GM21737 (cell line): ENCODE results near the gene CGNL1.

Source experiments
- ATAC-seq: cut with Tn5 transposase; IDR thresholded peaks from one replicate; pipeline ENCODE4 v1.9.1; 2021; ENCODE audit warnings: mild to moderate bottlenecking, moderate library complexity; ENCODE audit not compliant: unreplicated experiment

Gene CGNL1

GRCh38 chr15:57519806-57520205 lies 143.5 kb downstream of the CGNL1 start:
- ATAC-seq = no peak

GRCh38 chr15:57521503-57521902 lies 145.2 kb downstream of the CGNL1 start:
- ATAC-seq = no peak

DNA sequence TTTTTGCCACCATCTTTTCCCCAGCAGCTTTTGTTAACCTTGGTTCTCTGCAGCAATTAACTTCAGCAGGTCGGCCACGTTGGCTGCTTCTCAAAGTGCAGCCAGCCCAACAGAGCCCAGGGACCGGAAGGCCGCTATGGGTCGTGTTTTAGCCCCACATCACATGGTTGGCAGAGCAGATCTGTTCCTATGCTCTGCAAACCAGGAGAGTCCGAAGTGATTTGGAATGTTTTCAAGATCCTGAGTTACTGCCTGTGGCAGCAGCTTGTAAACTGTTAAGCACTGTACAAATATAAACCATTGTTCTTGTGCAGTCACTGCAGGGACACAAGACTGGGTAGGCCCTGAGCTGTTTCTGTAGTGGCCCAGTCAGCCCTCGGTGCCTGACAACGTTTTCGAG lies 145.8 kb downstream of the CGNL1 start:
- ATAC-seq = no peak

- ATAC-seq = no peak
Measured at GRCh38 chr15:57525581-57525980, 149.3 kb downstream of the CGNL1 start.

GRCh38 chr15:57526076-57526475 lies 149.8 kb downstream of the CGNL1 start:
- ATAC-seq = no peak

DNA sequence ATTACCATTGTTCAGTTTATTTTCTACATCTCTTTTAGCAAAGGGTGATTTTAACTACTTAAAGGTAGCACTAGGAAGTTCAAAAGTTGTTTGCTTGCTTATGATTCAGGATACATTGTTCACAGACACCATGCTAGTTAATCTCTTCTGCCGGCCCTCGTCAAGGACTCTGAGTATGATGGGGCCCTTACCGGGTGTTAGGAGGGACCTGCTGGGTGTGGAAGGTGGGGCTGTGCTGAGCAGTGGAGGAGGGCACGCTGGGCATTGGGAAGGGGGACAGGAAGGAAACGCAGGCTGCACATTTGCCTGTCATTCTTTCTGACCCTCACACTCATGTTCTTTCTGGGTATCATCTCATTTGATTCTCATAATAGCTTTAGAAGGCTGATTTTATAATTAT lies 150.3 kb downstream of the CGNL1 start:
- ATAC-seq = no peak

DNA sequence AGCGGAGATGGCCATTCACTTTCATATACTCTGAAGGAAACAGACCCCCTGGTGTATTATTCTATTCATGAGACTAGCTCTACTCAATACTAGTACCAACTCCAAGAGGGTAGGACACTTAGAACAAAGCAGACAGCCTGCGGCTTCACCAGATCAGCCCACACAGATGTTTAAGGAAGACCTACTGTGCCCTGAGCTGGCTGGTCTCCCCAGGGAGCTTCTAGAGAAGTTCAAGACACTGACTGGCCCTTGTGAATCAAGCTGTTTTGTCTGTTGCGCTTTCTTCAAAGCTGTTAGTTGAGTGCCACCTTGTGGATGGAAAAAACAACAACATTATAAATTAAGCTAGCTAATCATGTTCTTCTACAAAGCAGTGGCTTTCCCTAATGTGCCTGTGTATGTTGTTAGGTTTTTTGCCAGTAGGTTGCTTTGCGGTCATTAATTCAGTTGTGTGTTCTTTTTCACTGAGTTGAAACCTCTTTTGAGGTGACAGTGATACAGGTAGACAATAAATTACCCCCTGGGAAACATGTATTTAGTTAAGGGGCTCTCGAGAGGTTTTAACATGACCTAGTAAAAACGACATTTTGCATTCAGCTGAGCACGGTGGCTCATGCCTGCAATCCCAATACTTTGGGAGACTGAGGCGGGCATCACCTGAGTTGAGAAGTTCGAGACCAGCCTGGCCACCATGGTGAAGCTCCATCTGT lies 151.2 kb downstream of the CGNL1 start:
- ATAC-seq = peak; percentile 79

- ATAC-seq = no peak
Measured at GRCh38 chr15:57528940-57529565, 152.7 kb downstream of the CGNL1 start.

DNA sequence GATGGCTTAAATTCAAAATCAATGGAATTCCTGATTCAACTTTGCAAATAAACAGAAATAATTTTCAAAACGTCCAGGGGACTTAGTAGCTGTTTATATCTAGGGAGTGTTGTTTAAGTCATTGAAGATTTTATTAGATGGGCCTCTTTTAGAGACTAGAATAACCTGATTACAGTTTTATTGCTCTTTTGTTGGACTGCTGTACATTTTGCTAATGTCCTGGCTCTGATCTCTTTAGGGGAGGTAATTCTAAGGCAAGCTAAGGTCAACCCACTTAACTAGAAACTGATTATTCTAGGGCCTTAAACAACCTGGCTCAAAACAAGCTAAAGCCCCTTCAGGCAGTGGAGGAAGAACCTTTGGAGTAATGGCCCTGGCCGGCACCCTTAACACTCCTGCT lies 153.4 kb downstream of the CGNL1 start:
- ATAC-seq = no peak

- ATAC-seq = no peak
Measured at GRCh38 chr15:57532731-57533447, 156.6 kb downstream of the CGNL1 start.

GRCh38 chr15:57533448-57533799 lies 157.1 kb downstream of the CGNL1 start:
- no peak for ATAC-seq

- ATAC-seq = no peak
Measured at GRCh38 chr15:57534281-57534680, 158.0 kb downstream of the CGNL1 start.

DNA sequence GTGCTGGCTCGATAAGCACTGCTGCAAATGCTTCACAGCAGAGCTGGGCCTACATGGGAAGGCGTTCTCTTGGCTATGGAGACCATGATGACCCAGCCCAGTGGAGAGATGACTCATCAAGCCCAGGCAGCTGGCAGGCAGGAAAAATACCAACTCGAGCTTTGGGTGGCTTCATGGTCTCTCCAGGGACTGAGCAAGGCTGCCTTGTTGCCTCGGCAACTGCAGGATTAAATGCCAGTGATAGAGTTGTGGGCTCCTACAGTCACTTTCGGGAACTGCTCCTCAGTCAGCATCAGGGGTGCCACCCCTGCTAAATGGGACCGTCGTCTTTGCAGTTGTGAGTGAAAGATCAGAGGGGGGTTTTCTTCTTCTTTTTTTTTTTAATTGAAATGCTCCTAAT lies 160.8 kb downstream of the CGNL1 start:
- ATAC-seq = no peak

DNA sequence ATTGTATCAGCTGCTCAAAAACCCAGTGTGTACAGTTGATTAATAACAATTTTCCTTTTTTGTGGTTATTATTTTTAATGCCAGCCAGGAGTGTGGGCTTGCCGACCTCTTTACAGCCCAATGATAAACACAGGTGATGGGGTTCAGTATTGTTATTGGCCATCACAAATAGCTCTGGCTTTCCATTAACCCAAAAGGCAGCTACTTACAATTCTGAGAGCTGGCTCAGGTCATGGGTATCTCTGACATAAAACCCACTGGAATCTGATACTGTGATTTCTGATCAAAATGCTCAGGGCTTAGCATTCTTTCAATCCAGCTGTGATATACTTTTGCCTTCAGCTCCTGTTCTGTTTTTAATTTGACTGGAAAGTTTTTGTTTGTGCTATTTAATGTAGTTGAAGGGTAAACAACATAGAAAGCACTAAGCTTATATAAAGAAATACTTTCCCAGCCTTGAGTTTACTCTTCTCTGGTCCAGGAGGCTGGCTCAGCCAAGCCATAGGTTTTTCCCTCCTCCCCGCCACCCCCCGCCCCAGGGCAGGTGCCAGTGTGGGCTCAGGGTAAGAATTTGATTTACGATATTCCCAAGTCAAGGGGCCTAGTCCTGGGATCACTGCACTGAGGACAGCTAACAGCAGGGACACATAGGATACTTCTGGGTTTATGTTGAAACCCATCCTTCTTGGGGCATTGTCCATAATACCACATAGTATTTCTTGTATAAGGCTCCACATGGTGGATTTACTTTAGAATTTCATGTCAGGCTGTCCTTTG lies 161.4 kb downstream of the CGNL1 start:
- ATAC-seq = no peak

- no peak for ATAC-seq
Measured at GRCh38 chr15:57538265-57538529, 161.9 kb downstream of the CGNL1 start.

DNA sequence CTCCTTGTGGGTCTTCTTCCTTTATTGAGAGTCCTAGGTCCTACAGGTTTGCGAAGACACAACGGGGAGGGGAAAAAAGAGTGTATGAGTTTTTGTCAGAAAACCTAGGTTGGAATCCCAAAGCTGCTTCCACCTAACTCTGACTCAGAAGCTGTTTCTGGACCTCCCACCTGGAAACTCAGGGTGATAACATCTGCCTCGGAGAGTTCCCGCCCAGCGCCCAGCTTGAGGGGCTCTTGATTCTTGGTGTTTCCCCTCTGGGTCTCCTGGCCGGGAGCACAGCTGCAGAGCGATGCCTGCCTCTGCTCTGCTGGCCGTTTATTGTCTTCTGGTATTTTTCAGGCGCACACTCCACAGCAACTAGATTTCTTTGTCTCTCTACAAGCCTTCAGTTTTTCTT lies 162.5 kb downstream of the CGNL1 start:
- ATAC-seq = no peak

- ATAC-seq = no peak
Measured at GRCh38 chr15:57540211-57540610, 163.9 kb downstream of the CGNL1 start.

GRCh38 chr15:57540736-57541135 lies 164.4 kb downstream of the CGNL1 start:
- ATAC-seq = no peak

DNA sequence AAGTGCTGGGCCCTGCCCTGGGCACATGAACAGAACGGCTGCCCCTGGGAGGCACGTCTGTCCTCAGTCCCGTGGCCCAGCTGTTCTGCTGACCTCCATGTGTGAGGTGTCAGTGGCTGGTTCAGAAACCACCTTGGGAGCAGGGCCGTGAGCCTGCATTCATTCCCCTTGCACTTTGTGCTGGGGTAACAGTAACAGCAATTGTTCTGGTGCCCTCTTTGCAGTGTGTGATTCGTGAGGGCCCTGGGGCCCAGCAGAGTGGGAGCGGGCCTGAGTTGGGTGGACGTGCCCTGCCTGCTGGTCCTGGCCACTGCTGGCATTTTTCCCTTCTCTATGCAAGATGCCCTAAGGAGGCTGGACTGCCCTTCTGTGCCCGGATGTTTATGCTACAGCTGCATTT lies 165.0 kb downstream of the CGNL1 start:
- ATAC-seq = no peak

- ATAC-seq = no peak
Measured at GRCh38 chr15:57541805-57542504, 165.7 kb downstream of the CGNL1 start.

GRCh38 chr15:57542505-57542817 lies 166.2 kb downstream of the CGNL1 start:
- no peak for ATAC-seq
